Adipocyte (in vitro differentiated cells): ENCODE measurements around the gene SNRK.

Source experiments
- DNase-seq: peaks from one replicate; pipeline ENCODE4 v3.0.0-alpha.2; 2015; ENCODE audit warnings: low read depth
- H3K27me3 ChIP-seq: replicated peaks from 2 replicates; pipeline ENCODE4 v1.7.0; 2013; ENCODE audit warnings: mild to moderate bottlenecking, low read length, moderate library complexity; ENCODE audit not compliant: control insufficient read depth, insufficient read depth
- H3K36me3 ChIP-seq: 2 replicates; pipeline ENCODE4 v1.7.0; 2013; ENCODE audit warnings: low read length, mild to moderate bottlenecking, moderate library complexity; ENCODE audit not compliant: control insufficient read depth, insufficient read depth, severe bottlenecking
- H3K4me1 ChIP-seq: 2 replicates; pipeline ENCODE4 v1.7.0; 2013; ENCODE audit warnings: mild to moderate bottlenecking, low read length, moderate library complexity; ENCODE audit not compliant: control insufficient read depth, insufficient read depth
- H3K4me3 ChIP-seq: 2 replicates; pipeline ENCODE4 v1.7.0; 2013; ENCODE audit warnings: mild to moderate bottlenecking, low read length, moderate library complexity
- H3K9ac ChIP-seq: 2 replicates; pipeline ENCODE4 v1.7.0; 2013; ENCODE audit warnings: mild to moderate bottlenecking, low read length, moderate library complexity
- H3K9me3 ChIP-seq: 2 replicates; pipeline ENCODE4 v1.7.0; 2013; ENCODE audit warnings: mild to moderate bottlenecking, low read length, moderate library complexity; ENCODE audit not compliant: control insufficient read depth

The SNRK gene

DNA sequence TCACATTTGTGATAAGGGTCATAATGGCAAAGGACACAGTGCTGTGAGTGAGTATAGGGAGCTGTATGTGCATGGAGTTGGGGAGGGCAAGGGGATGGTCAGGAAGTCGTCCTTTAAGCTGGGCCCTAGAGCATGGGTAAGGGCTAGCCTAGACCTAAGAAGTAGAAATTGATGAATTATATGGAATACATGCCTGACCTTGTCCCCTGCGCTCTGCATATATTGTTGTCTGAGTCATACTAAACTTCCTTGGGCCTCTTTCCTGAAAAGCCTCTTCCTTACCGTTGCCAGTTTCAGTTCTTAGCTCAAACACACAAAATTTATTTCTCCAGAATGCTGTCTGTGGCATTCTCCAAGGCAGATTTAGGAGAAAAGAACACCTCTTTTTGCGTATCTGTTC is 4.6 kb downstream of the SNRK start:
- H3K27me3 ChIP-seq, result no peaks in the 10 kb centered on the region

GRCh38 chr3:43291546-43291945 is 5.2 kb downstream of the SNRK start:
- H3K36me3 ChIP-seq, result peaks cover 8% of the 10 kb centered on the region
- H3K9me3 ChIP-seq, result no peaks in the 10 kb centered on the region
- peak; percentile 29 for DNase-seq
- H3K27me3 ChIP-seq, result no peaks in the 10 kb centered on the region
- no peak overlapping the region for H3K4me3 ChIP-seq
- peaks cover 46% of the 10 kb centered on the region for H3K4me1 ChIP-seq
- no peak overlapping the region for H3K9ac ChIP-seq

More for the DNA sequence above, 4.6 kb downstream of the SNRK start:
- Histone ChIP-seq H3K36me3 (peaks cover 8% of the 10 kb centered on the region), H3K9me3 (no peaks in the 10 kb centered on the region), H3K4me1 (peaks cover 44% of the 10 kb centered on the region), H3K4me3 (no peak overlapping the region), H3K9ac (no peak overlapping the region)
- peak; percentile 18 for DNase-seq

GRCh38 chr3:43294975-43295374 is 8.6 kb downstream of the SNRK start:
- H3K9me3 ChIP-seq, result no peaks in the 10 kb centered on the region
- H3K4me3 ChIP-seq, result no peak overlapping the region
- H3K27me3 ChIP-seq, result no peaks in the 10 kb centered on the region
- peaks cover 22% of the 10 kb centered on the region for H3K4me1 ChIP-seq
- DNase-seq, result no peak
- H3K9ac ChIP-seq, result no peak overlapping the region
- H3K36me3 ChIP-seq, result peaks cover 8% of the 10 kb centered on the region

DNA sequence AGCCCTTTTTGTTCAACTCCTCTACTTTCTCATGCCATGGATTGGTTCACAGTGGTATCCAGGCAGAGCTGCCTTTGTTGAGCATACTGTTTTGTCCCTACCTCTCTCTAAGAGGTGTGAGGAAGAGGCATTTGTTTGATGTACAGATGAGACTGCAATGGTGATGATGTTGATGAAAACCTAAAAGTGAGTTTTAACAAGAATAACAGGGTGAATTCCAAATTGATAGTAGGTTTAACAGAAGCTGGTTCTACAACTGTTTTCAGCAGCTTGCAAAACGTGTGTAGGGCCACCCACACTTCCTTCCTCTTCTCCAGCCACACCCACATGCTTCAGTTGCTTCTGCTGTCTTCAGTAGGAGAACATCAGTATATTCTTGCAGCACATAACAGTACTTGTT is 10.2 kb downstream of the SNRK start:
- no peaks in the 10 kb centered on the region for H3K9me3 ChIP-seq
- no peak overlapping the region for H3K4me3 ChIP-seq
- DNase-seq, result peak; percentile 14
- no peak overlapping the region for H3K9ac ChIP-seq
- H3K36me3 ChIP-seq, result no peaks in the 10 kb centered on the region
- H3K27me3 ChIP-seq, result no peaks in the 10 kb centered on the region
- H3K4me1 ChIP-seq, result peaks cover 8% of the 10 kb centered on the region

- DNase-seq, result no peak
- Histone ChIP-seq H3K4me3 (no peak overlapping the region), H3K36me3 (peaks cover 4% of the 10 kb centered on the region), H3K4me1 (peaks cover 5% of the 10 kb centered on the region), H3K27me3 (no peaks in the 10 kb centered on the region), H3K9me3 (no peaks in the 10 kb centered on the region), H3K9ac (no peak overlapping the region)
These were observed 12.0 kb downstream of the SNRK start for GRCh38 chr3:43298292-43298691.

DNA sequence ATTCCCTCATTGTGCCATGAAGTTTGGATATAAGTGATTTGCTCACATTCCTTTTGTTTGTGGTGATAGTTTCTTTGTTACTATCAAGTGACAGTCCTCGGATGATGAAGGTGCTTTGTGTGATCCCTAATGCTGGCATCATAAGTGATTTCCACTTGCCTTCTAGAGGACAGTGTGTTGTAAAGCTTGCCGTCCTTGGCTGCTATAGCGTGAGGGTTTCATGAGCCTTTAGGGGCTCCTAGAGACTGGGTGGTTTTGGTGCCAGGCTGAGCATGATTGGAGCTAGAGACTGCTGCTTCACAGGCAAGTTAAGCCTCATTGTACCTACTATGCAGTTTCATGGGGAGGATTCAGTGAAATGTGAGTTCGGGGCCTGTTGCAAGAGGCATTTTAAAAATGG is 12.4 kb downstream of the SNRK start:
- Histone ChIP-seq H3K9me3 (no peaks in the 10 kb centered on the region), H3K4me3 (no peak overlapping the region), H3K36me3 (peaks cover 8% of the 10 kb centered on the region), H3K4me1 (peaks cover 5% of the 10 kb centered on the region), H3K9ac (no peak overlapping the region), H3K27me3 (no peaks in the 10 kb centered on the region)
- no peak for DNase-seq

GRCh38 chr3:43302116-43302880 is 16.0 kb downstream of the SNRK start:
- DNase-seq, result no peak
- H3K9ac ChIP-seq, result no peak overlapping the region
- peaks cover 28% of the 10 kb centered on the region for H3K36me3 ChIP-seq

DNA sequence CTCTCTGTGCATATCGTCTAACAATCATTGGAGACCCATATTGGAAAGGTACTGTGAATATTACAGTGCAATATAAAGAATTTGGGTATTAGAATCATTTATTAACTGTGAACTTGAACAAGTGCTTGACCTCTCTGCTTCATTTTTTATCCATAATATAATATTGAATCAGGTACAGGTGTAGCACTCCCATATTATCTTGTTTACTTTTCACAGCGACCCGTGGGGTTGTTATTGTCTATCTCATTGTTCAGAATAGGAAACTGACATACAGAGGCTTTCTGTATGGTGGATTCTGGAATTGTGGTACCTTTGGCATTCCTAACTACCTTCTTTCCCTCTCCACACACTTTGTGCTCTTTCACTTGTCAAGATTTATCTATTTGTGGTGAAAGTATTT is 17.8 kb downstream of the SNRK start:
- H3K4me3 ChIP-seq, result no peak overlapping the region
- H3K36me3 ChIP-seq, result peaks cover 44% of the 10 kb centered on the region

More at GRCh38 chr3:43302116-43302880, 16.0 kb downstream of the SNRK start:
- H3K4me1 ChIP-seq, result no peaks in the 10 kb centered on the region
- H3K4me3 ChIP-seq, result no peak overlapping the region
- H3K27me3 ChIP-seq, result no peaks in the 10 kb centered on the region
- H3K9me3 ChIP-seq, result no peaks in the 10 kb centered on the region

DNA sequence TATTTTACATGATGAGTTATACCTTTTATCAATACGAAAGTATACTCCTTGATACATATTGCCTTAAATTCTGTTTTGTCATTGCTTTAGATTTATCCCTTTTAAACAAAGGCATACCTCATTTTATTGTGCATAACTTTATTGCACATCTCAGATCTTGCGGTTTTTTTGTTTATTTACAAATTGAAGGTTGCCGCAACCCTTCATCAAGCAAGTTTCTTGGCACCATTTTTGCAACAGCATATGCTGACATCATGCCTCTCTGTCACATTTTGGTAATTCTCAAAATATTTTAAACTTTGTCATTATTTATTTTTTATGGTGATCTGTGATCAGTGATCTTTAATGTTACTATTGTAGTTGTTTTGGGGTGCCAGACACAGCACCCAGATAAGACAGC is 20.9 kb downstream of the SNRK start:
- no peak overlapping the region for H3K9ac ChIP-seq
- no peaks in the 10 kb centered on the region for H3K27me3 ChIP-seq
- no peaks in the 10 kb centered on the region for H3K4me1 ChIP-seq
- H3K4me3 ChIP-seq, result no peak overlapping the region
- peaks cover 66% of the 10 kb centered on the region for H3K36me3 ChIP-seq
- no peaks in the 10 kb centered on the region for H3K9me3 ChIP-seq
- DNase-seq, result no peak

More for the DNA sequence above, 17.8 kb downstream of the SNRK start:
- no peak overlapping the region for H3K9ac ChIP-seq
- no peak for DNase-seq
- no peaks in the 10 kb centered on the region for H3K9me3 ChIP-seq
- H3K4me1 ChIP-seq, result no peaks in the 10 kb centered on the region
- H3K27me3 ChIP-seq, result no peaks in the 10 kb centered on the region

DNA sequence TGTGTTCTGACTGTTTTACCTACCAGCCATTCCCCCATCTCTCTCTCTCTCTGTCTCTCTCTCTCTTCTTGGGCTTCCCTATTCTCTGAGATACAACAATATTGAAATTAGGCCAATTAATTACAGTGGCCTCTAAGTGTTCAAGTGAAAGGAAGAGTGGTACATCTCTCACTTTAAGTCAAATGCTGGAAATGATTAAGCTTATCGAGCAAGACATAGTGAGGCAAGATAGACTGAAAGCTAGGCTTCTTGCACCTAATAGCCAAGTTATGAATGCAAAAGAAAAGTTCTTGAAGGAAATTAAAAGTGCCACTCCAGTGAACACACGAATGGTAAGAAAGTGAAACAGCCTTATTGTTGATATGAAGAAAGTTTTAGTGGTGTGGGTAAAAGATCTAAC is 21.3 kb downstream of the SNRK start:
- no peak overlapping the region for H3K4me3 ChIP-seq
- peaks cover 69% of the 10 kb centered on the region for H3K36me3 ChIP-seq
- H3K27me3 ChIP-seq, result no peaks in the 10 kb centered on the region
- no peaks in the 10 kb centered on the region for H3K9me3 ChIP-seq
- no peak for DNase-seq
- no peak overlapping the region for H3K9ac ChIP-seq
- no peaks in the 10 kb centered on the region for H3K4me1 ChIP-seq

- H3K36me3 ChIP-seq, result peaks cover 59% of the 10 kb centered on the region
- no peak overlapping the region for H3K4me3 ChIP-seq
- H3K9me3 ChIP-seq, result no peaks in the 10 kb centered on the region
- no peak for DNase-seq
- no peaks in the 10 kb centered on the region for H3K4me1 ChIP-seq
- no peaks in the 10 kb centered on the region for H3K27me3 ChIP-seq
- H3K9ac ChIP-seq, result no peak overlapping the region
These were observed 23.3 kb downstream of the SNRK start for GRCh38 chr3:43309372-43310305.
